HepG2 (cell line): ENCODE results near the gene SPAG9. TPM values are rescaled to one million over a fixed set of nuclear protein-coding genes. Genes with fewer than 3 reads are reported as not detected.

Source experiments
- CHD2 ChIP-seq: IDR thresholded peaks from 2 replicates; pipeline ENCODE4 v1.6.1; 2011; ENCODE audit warnings: low read depth, low read length, improper control_type of control experiment
- IKZF1 ChIP-seq: fragments of 450-650 bp; IDR thresholded peaks from 2 replicates; pipeline ENCODE4 v1.7.1; 2016
- PHF21A ChIP-seq: sonication (generic); formaldehyde crosslinking; IDR thresholded peaks from 2 replicates; pipeline ENCODE4 v1.5.0; 2020; ENCODE audit warnings: mild to moderate bottlenecking, missing genetic modification reagents
- PRPF4 ChIP-seq: fragments of 200-400 bp; formaldehyde crosslinking; IDR thresholded peaks from 2 replicates; pipeline ENCODE4 v1.6.1; 2016; ENCODE audit warnings: low read length, low read depth; ENCODE audit not compliant: poor library complexity, severe bottlenecking
- SKI ChIP-seq: fragments of 450-650 bp; IDR thresholded peaks from one replicate; pipeline ENCODE4 v1.6.1; 2018; ENCODE audit warnings: mild to moderate bottlenecking; ENCODE audit not compliant: partially characterized antibody
- YEATS4 ChIP-seq: sonication (generic); formaldehyde crosslinking; IDR thresholded peaks from 2 replicates; pipeline ENCODE4 v1.4.0; 2020; ENCODE audit warnings: missing genetic modification reagents, borderline replicate concordance
- ZNF143 ChIP-seq: sonication (generic); formaldehyde crosslinking; IDR thresholded peaks from 2 replicates; pipeline ENCODE4 v1.4.0; 2020; ENCODE audit warnings: missing genetic modification reagents
- ZNF3 ChIP-seq: IDR thresholded peaks from 2 replicates; pipeline ENCODE4 v1.7.0; 2017; ENCODE audit warnings: inconsistent platforms
- ZNF709 ChIP-seq: sonication (generic); formaldehyde crosslinking; IDR thresholded peaks from 2 replicates; pipeline ENCODE4 v1.5.0; 2020; ENCODE audit warnings: mild to moderate bottlenecking, missing genetic modification reagents
- ZNF766 ChIP-seq: sonication (generic); formaldehyde crosslinking; IDR thresholded peaks from 2 replicates; pipeline ENCODE4 v1.5.0; 2020; ENCODE audit warnings: missing genetic modification reagents, borderline replicate concordance
- polyA plus RNA-seq, 8 experiments: library from polyadenylated mRNA; depleted of rRNA in 3 of 8; stranded (reverse) in 7 of 8; unstranded in 1 of 8; fragments of >200 nt; fragmentation: Illumina TruSeq in 4 of 8; extraction: Trizol in 4 of 8; gene quantifications; 2 replicates each; pipeline versions ENCODE4 v1.2.1 to v1.2.3, GENCODE V29; 2011 to 2016; ENCODE audit warnings: low read depth in 4 of 8, missing spikeins in 1 of 8, mixed read lengths in 1 of 8; ENCODE audit not compliant: insufficient read depth in 1 of 8
- total RNA-seq, 5 experiments: library from RNA; depleted of rRNA; stranded (reverse); fragments of >200 nt; fragmentation: Illumina TruSeq; extraction: Trizol; gene quantifications; 2 replicates each; pipeline ENCODE4 v1.2.3, GENCODE V29; 2016; ENCODE audit warnings: low read depth in 1 of 5
- TF ChIP-seq, protein P1 (sequence below): sonication (generic); formaldehyde crosslinking; IDR thresholded peaks from one replicate; pipeline ENCODE4 v1.5.1; 2020; ENCODE audit warnings: mild to moderate bottlenecking, missing genetic modification reagents; ENCODE audit errors: not compliant biosample characterization
- TF ChIP-seq, protein P2 (sequence below): sonication (generic); formaldehyde crosslinking; IDR thresholded peaks from 2 replicates; pipeline ENCODE4 v1.5.0; 2020; ENCODE audit warnings: missing genetic modification reagents, mild to moderate bottlenecking, borderline replicate concordance
- TF ChIP-seq, protein P3 (sequence below): sonication (generic); formaldehyde crosslinking; IDR thresholded peaks from 2 replicates; pipeline ENCODE4 v1.8.0; 2022; ENCODE audit warnings: mild to moderate bottlenecking, missing genetic modification reagents, moderate library complexity
- TF ChIP-seq, protein P4 (sequence below): sonication (generic); formaldehyde crosslinking; IDR thresholded peaks from 2 replicates; pipeline ENCODE4 v1.5.1; 2020; ENCODE audit warnings: mild to moderate bottlenecking, moderate library complexity, missing genetic modification reagents
- TF ChIP-seq, protein P5 (sequence below): sonication (generic); formaldehyde crosslinking; IDR thresholded peaks from 2 replicates; pipeline ENCODE4 v1.5.0; 2020; ENCODE audit warnings: missing genetic modification reagents

The SPAG9 gene
- total and polyA plus RNA-seq, 2 of the 13 experiments (the other 11 are each of a cell fraction or from before 2014, with no cell fraction given): 43.2 to 78.6 TPM

DNA sequence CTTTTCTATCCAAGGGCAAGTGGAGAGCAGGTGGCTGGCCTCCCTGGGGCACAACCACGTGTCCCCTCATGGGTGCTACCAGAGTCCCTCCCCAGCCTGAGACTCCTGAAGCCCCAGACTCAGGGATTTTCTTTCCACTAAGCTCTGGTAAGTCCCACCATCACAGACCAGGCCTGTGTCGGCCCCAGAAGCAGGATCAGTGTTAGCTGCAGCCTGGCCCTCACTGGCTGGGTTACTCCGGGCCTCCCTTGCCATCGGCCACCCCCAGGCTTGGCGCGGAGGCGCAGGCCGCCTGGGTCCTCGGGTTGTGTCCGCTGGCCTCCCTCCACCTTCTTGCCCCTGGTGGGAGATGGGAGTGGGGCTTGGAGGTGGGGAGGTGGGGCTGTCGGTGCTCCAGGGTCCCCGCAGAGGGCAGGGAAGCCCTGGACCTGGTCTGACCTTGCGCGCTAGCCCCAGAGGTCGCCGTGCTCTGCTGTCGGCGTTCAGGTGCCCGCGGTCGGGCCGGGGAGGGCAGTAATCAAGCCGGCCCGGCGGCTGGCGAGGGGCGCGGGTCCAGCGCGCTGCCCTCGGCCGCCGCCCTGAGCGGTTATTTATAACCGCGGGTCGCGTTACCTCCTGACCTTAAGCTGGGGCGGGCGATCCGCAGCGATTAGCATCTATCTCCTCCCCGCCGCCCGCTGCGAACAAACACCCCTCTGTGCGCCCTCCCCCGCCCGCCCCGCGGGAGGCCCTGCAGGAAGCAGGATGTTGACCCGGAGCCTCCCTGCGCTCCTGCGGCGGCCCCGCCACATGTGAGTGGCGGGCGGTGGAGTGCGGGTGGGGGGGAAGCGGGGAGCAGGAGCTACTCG, 176.4 kb downstream of the SPAG9 start (continued):
- TF ChIP-seq, protein P1, sequence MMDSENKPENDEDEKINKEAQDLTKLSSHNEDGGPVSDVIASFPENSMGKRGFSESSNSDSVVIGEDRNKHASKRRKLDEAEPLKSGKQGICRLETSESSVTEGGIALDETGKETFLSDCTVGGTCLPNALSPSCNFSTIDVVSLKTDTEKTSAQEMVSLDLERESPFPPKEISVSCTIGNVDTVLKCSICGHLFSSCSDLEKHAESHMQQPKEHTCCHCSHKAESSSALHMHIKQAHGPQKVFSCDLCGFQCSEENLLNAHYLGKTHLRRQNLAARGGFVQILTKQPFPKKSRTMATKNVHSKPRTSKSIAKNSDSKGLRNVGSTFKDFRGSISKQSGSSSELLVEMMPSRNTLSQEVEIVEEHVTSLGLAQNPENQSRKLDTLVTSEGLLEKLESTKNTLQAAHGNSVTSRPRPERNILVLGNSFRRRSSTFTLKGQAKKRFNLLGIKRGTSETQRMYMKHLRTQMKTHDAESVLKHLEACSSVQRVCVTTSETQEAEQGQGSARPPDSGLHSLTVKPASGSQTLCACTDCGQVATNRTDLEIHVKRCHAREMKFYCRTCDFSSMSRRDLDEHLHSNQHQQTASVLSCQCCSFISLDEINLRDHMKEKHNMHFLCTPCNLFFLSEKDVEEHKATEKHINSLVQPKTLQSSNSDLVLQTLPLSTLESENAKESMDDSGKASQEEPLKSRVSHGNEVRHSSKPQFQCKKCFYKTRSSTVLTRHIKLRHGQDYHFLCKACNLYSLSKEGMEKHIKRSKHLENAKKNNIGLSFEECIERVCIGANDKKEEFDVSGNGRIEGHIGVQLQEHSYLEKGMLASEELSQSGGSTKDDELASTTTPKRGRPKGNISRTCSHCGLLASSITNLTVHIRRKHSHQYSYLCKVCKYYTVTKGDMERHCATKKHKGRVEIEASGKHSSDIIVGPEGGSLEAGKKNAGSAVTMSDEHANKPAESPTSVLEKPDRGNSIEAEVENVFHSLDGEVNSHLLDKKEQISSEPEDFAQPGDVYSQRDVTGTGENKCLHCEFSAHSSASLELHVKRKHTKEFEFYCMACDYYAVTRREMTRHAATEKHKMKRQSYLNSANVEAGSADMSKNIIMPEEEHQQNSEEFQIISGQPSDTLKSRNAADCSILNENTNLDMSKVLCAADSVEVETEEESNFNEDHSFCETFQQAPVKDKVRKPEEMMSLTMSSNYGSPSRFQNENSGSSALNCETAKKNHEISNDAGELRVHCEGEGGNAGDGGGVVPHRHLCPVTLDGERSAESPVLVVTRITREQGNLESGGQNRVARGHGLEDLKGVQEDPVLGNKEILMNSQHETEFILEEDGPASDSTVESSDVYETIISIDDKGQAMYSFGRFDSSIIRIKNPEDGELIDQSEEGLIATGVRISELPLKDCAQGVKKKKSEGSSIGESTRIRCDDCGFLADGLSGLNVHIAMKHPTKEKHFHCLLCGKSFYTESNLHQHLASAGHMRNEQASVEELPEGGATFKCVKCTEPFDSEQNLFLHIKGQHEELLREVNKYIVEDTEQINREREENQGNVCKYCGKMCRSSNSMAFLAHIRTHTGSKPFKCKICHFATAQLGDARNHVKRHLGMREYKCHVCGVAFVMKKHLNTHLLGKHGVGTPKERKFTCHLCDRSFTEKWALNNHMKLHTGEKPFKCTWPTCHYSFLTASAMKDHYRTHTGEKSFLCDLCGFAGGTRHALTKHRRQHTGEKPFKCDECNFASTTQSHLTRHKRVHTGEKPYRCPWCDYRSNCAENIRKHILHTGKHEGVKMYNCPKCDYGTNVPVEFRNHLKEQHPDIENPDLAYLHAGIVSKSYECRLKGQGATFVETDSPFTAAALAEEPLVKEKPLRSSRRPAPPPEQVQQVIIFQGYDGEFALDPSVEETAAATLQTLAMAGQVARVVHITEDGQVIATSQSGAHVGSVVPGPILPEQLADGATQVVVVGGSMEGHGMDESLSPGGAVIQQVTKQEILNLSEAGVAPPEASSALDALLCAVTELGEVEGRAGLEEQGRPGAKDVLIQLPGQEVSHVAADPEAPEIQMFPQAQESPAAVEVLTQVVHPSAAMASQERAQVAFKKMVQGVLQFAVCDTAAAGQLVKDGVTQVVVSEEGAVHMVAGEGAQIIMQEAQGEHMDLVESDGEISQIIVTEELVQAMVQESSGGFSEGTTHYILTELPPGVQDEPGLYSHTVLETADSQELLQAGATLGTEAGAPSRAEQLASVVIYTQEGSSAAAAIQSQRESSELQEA: no peak
- TF ChIP-seq SKI: peak; percentile 92
- peak; percentile 34; the same call in 1 of the 2 replicates for TF ChIP-seq CHD2
- TF ChIP-seq ZNF3: no peak
- no peak for TF ChIP-seq PRPF4
- TF ChIP-seq ZNF143 (CRISPR knock-in tag): peak; percentile 63; the same call in 1 of the 2 replicates
- TF ChIP-seq, protein P2, sequence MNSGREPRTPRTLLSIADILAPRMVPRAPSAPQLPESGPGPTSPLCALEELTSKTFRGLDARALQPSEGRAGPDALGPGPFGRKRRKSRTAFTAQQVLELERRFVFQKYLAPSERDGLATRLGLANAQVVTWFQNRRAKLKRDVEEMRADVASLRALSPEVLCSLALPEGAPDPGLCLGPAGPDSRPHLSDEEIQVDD (CRISPR knock-in tag): peak; percentile 70; the same call in 1 of the 2 replicates
- 0 out of 2 replicates have a peak, but pooled peaks have one; percentile 35 for TF ChIP-seq ZNF709 (CRISPR knock-in tag)
- TF ChIP-seq YEATS4: peak; percentile 94; the same call in 1 of the 2 replicates
- TF ChIP-seq ZNF766 (CRISPR knock-in tag): peak; percentile 79
- TF ChIP-seq PHF21A (CRISPR knock-in tag): peak; percentile 92
- TF ChIP-seq, protein P3, sequence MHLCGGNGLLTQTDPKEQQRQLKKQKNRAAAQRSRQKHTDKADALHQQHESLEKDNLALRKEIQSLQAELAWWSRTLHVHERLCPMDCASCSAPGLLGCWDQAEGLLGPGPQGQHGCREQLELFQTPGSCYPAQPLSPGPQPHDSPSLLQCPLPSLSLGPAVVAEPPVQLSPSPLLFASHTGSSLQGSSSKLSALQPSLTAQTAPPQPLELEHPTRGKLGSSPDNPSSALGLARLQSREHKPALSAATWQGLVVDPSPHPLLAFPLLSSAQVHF: peak; percentile 50; the same call in 1 of the 2 replicates
- no peak for TF ChIP-seq IKZF1
- TF ChIP-seq, protein P4, sequence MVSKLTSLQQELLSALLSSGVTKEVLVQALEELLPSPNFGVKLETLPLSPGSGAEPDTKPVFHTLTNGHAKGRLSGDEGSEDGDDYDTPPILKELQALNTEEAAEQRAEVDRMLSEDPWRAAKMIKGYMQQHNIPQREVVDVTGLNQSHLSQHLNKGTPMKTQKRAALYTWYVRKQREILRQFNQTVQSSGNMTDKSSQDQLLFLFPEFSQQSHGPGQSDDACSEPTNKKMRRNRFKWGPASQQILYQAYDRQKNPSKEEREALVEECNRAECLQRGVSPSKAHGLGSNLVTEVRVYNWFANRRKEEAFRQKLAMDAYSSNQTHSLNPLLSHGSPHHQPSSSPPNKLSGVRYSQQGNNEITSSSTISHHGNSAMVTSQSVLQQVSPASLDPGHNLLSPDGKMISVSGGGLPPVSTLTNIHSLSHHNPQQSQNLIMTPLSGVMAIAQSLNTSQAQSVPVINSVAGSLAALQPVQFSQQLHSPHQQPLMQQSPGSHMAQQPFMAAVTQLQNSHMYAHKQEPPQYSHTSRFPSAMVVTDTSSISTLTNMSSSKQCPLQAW (CRISPR knock-in tag): peak; percentile 84
- TF ChIP-seq, protein P5, sequence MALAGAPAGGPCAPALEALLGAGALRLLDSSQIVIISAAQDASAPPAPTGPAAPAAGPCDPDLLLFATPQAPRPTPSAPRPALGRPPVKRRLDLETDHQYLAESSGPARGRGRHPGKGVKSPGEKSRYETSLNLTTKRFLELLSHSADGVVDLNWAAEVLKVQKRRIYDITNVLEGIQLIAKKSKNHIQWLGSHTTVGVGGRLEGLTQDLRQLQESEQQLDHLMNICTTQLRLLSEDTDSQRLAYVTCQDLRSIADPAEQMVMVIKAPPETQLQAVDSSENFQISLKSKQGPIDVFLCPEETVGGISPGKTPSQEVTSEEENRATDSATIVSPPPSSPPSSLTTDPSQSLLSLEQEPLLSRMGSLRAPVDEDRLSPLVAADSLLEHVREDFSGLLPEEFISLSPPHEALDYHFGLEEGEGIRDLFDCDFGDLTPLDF (CRISPR knock-in tag): peak; percentile 87
